Neuronal stem cell (in vitro differentiated cells): Measurements from ENCODE around the gene RMC1.

ENCODE experiments used
- DNase-seq: peaks from one replicate; pipeline ENCODE4 v3.0.0-alpha.2; 2013; ENCODE audit warnings: low spot score
- H2AFZ ChIP-seq: one replicate; pipeline ENCODE4 v1.6.1; 2013; ENCODE audit warnings: mild to moderate bottlenecking, low read length, inconsistent platforms
- H2AK5ac ChIP-seq: 2 replicates; pipeline ENCODE4 v1.6.1; 2013; ENCODE audit warnings: low read depth, mild to moderate bottlenecking, inconsistent platforms, low read length, moderate library complexity, mixed read lengths
- H2BK120ac ChIP-seq: 2 replicates; pipeline ENCODE4 v1.6.1; 2013; ENCODE audit warnings: low read depth, mild to moderate bottlenecking, inconsistent platforms, low read length, moderate library complexity, mixed read lengths
- H2BK12ac ChIP-seq: one replicate; pipeline ENCODE4 v1.6.1; 2013; ENCODE audit warnings: low read length, inconsistent platforms
- H2BK15ac ChIP-seq: 2 replicates; pipeline ENCODE4 v1.6.1; 2013; ENCODE audit warnings: mild to moderate bottlenecking, low read length, inconsistent platforms, mixed read lengths
- H2BK5ac ChIP-seq: one replicate; pipeline ENCODE4 v1.6.1; 2013; ENCODE audit warnings: inconsistent platforms, mild to moderate bottlenecking, low read length, moderate library complexity
- H3K14ac ChIP-seq: one replicate; pipeline ENCODE4 v1.6.1; 2013; ENCODE audit warnings: low read length, inconsistent platforms
- H3K18ac ChIP-seq: 2 replicates; pipeline ENCODE4 v1.6.1; 2013; ENCODE audit warnings: low read length, inconsistent platforms
- H3K23ac ChIP-seq: 2 replicates; pipeline ENCODE4 v1.6.1; 2013; ENCODE audit warnings: low read depth, mild to moderate bottlenecking, mixed read lengths, low read length, inconsistent platforms; ENCODE audit not compliant: poor library complexity
- H3K27ac ChIP-seq: replicated peaks from 3 replicates; pipeline ENCODE4 v1.5.1; 2013; ENCODE audit warnings: low read length, inconsistent platforms
- H3K27me3 ChIP-seq, 3 experiments: 2 replicates each; pipeline ENCODE4 v1.6.1; 2013; ENCODE audit warnings: low read length in 3 of 3, mild to moderate bottlenecking in 2 of 3, inconsistent platforms in 1 of 3, low read depth in 1 of 3, mixed read lengths in 1 of 3, moderate library complexity in 1 of 3; ENCODE audit not compliant: control insufficient read depth in 3 of 3, insufficient read depth in 3 of 3
- H3K36me3 ChIP-seq, 2 donors: replicated peaks in 1 of 2; 2 replicates each; pipeline ENCODE4 v1.6.1; 2013; ENCODE audit warnings: low read length in 2 of 2; ENCODE audit not compliant: control insufficient read depth in 2 of 2, insufficient read depth in 2 of 2
- H3K4ac ChIP-seq: 2 replicates; pipeline ENCODE4 v1.6.1; 2013; ENCODE audit warnings: inconsistent platforms, mild to moderate bottlenecking, low read length, moderate library complexity
- H3K4me1 ChIP-seq, 2 donors: 1 replicate in 1 of 2; 2 replicates in 1 of 2; pipeline ENCODE4 v1.6.1; 2013; ENCODE audit warnings: low read length in 2 of 2, low read depth in 1 of 2; ENCODE audit not compliant: control insufficient read depth in 2 of 2, insufficient read depth in 1 of 2
- H3K4me2 ChIP-seq: one replicate; pipeline ENCODE4 v1.6.1; 2013; ENCODE audit warnings: mild to moderate bottlenecking, low read length, inconsistent platforms; ENCODE audit not compliant: insufficient read depth, poor library complexity, severe bottlenecking
- H3K4me3 ChIP-seq, 2 donors: 2 replicates each; pipeline ENCODE4 v1.5.1; 2013; ENCODE audit warnings: low read length in 2 of 2, mild to moderate bottlenecking in 2 of 2, inconsistent platforms in 1 of 2, moderate library complexity in 1 of 2
- H3K79me1 ChIP-seq: one replicate; pipeline ENCODE4 v1.6.1; 2013; ENCODE audit warnings: low read depth, mild to moderate bottlenecking, inconsistent platforms, low read length, moderate library complexity
- H3K9ac ChIP-seq: one replicate; pipeline ENCODE4 v1.6.1; 2013; ENCODE audit warnings: mild to moderate bottlenecking, low read depth, low read length, inconsistent platforms; ENCODE audit not compliant: poor library complexity
- H3K9me3 ChIP-seq, 2 donors: replicated peaks in 1 of 2; 2 replicates each; pipeline versions ENCODE3 to v1.6.1; 2013; ENCODE audit warnings: low read length in 2 of 2, mild to moderate bottlenecking in 2 of 2, inconsistent platforms in 1 of 2, low read depth in 1 of 2, mixed read lengths in 1 of 2, moderate library complexity in 1 of 2; ENCODE audit not compliant: control insufficient read depth in 2 of 2, insufficient read depth in 1 of 2
- H4K8ac ChIP-seq: one replicate; pipeline ENCODE4 v1.6.1; 2013; ENCODE audit warnings: low read depth, mild to moderate bottlenecking, inconsistent platforms, low read length, moderate library complexity
- H4K91ac ChIP-seq: one replicate; pipeline ENCODE4 v1.6.1; 2013; ENCODE audit warnings: low read length, low read depth, mild to moderate bottlenecking, inconsistent platforms; ENCODE audit not compliant: poor library complexity
- WGBS, 2 donors: extraction: QIAGEN DNeasy Blood & Tissue Kit; methylation state at CpG; one replicate each; pipeline ENCODE4 v1.1.7; 2013; ENCODE audit warnings: missing lambda C conversion rate in 2 of 2, mixed read lengths in 1 of 2; ENCODE audit not compliant: insufficient read length in 2 of 2, insufficient replicate concordance in 1 of 2; ENCODE audit errors: extremely low coverage in 2 of 2; 5-methylcytosine and 5-hydroxymethylcytosine counted together

Gene RMC1

GRCh38 chr18:23532848-23533247 is 29.5 kb downstream of the RMC1 start:
- Histone ChIP-seq H3K27ac (no peak overlapping the region), H3K36me3 (peaks cover 58 to 100% of the 10 kb centered on the region in 2 donors), H3K14ac (no peak overlapping the region), H3K4me1 (no peaks in the 10 kb centered on the region), H2AK5ac (no peak overlapping the region), H2BK5ac (no peak overlapping the region), H3K9ac (no peak overlapping the region), H3K4ac (no peak overlapping the region), H3K4me3 (no peak overlapping the region), H4K91ac (no peak overlapping the region), H3K4me2 (no peak overlapping the region), H3K79me1 (no peaks in the 10 kb centered on the region), H3K23ac (no peak overlapping the region), H2BK12ac (no peak overlapping the region), H2BK120ac (no peak overlapping the region), H3K18ac (no peak overlapping the region), H4K8ac (no peak overlapping the region), H3K9me3 (peaks cover 0 to 1% of the 10 kb centered on the region in 2 donors), H2BK15ac (no peak overlapping the region), H2AFZ (no peak overlapping the region), H3K27me3 (no peaks in the 10 kb centered on the region)
- DNase-seq = no peak
- WGBS, 2 donors = no CpG with 5 or more reads among the region's 4 CpGs

GRCh38 chr18:23534276-23534675 is 31.0 kb downstream of the RMC1 start:
- Histone ChIP-seq H3K36me3 (peaks cover 60 to 100% of the 10 kb centered on the region in 2 donors), H2BK5ac (no peak overlapping the region), H2BK120ac (no peak overlapping the region), H3K9ac (no peak overlapping the region), H3K23ac (no peak overlapping the region), H3K4me3 (no peak overlapping the region), H3K18ac (no peak overlapping the region), H2AK5ac (no peak overlapping the region), H3K4ac (no peak overlapping the region), H2BK15ac (no peak overlapping the region), H3K79me1 (no peaks in the 10 kb centered on the region), H3K27ac (no peak overlapping the region), H3K14ac (no peak overlapping the region), H4K8ac (no peak overlapping the region), H3K27me3 (no peaks in the 10 kb centered on the region), H2AFZ (no peak overlapping the region), H3K9me3 (peaks cover 0 to 1% of the 10 kb centered on the region in 2 donors), H2BK12ac (no peak overlapping the region), H3K4me1 (no peaks in the 10 kb centered on the region), H4K91ac (no peak overlapping the region), H3K4me2 (no peak overlapping the region)
- WGBS, 2 donors = no CpG with 5 or more reads among the region's 16 CpGs
- DNase-seq = no peak

GRCh38 chr18:23536204-23536603 is 32.9 kb downstream of the RMC1 start:
- no peak for DNase-seq
- no peak overlapping the region for H2BK5ac ChIP-seq
- no peak overlapping the region for H3K9ac ChIP-seq
- H3K18ac ChIP-seq = no peak overlapping the region
- H3K4me3 ChIP-seq = no peak overlapping the region
- no peak overlapping the region for H4K91ac ChIP-seq
- H3K79me1 ChIP-seq = no peaks in the 10 kb centered on the region
- H3K4ac ChIP-seq = no peak overlapping the region
- no peak overlapping the region for H4K8ac ChIP-seq
- no peak overlapping the region for H2BK12ac ChIP-seq
- H3K14ac ChIP-seq = no peak overlapping the region
- no peak overlapping the region for H2BK15ac ChIP-seq
- no peak overlapping the region for H3K23ac ChIP-seq
- H2BK120ac ChIP-seq = no peak overlapping the region
- H3K4me1 ChIP-seq = no peaks in the 10 kb centered on the region
- no peak overlapping the region for H3K27ac ChIP-seq
- H3K27me3 ChIP-seq = no peaks in the 10 kb centered on the region
- H3K36me3 ChIP-seq = peaks cover 61 to 100% of the 10 kb centered on the region in 2 donors
- peaks cover 0 to 1% of the 10 kb centered on the region in 2 donors for H3K9me3 ChIP-seq
- WGBS, 2 donors = no CpG with 5 or more reads among the region's 5 CpGs
- no peak overlapping the region for H3K4me2 ChIP-seq
- H2AK5ac ChIP-seq = no peak overlapping the region
- no peak overlapping the region for H2AFZ ChIP-seq

DNA sequence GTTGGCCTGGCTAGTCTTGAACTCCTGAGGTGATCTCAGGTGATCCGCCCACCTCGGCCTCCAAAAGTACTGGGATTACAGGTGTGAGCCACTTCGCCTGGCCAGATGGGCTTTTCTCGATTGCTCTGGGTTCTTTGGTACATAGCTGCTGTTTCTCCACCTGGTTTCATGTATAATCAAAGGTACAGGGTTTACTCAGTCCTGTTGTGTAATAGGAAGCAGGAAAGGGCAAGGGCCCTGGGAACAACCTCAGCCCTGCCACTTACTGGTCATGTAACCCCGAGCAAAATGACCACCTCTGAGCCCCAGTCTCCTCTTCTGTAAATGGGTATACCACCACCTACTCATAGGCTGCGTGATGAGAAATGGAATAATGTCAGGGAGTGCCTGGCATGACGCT is 34.0 kb downstream of the RMC1 start:
- no CpG with 5 or more reads among the region's 7 CpGs for WGBS, 2 donors
- Histone ChIP-seq H3K27me3 (no peaks in the 10 kb centered on the region), H4K8ac (no peak overlapping the region), H3K4me3 (no peak overlapping the region), H3K18ac (no peak overlapping the region), H3K23ac (no peak overlapping the region), H3K79me1 (no peaks in the 10 kb centered on the region), H3K4ac (no peak overlapping the region), H2BK12ac (no peak overlapping the region), H2BK120ac (no peak overlapping the region), H2AFZ (no peak overlapping the region), H3K36me3 (peaks cover 60 to 100% of the 10 kb centered on the region in 2 donors), H2BK5ac (no peak overlapping the region), H2AK5ac (no peak overlapping the region), H3K4me2 (no peak overlapping the region), H3K27ac (no peak overlapping the region), H3K9ac (no peak overlapping the region), H3K14ac (no peak overlapping the region), H3K9me3 (peaks cover 0 to 1% of the 10 kb centered on the region in 2 donors), H2BK15ac (no peak overlapping the region), H3K4me1 (no peaks in the 10 kb centered on the region), H4K91ac (no peak overlapping the region)
- DNase-seq = no peak
